Activated B cell treated with CpG ODN at 0.5 μM for 24 hours (primary cell): ENCODE results near the gene SPTLC3. TPM values are rescaled to one million over a fixed set of nuclear protein-coding genes. Genes with fewer than 3 reads are reported as not detected.

Experiments
- ATAC-seq: fragments of 200-7000 bp; cut with Tn5 transposase; one replicate; pipeline ENCODE4 v1.10.0; 2021; ENCODE audit warnings: low read depth, mild to moderate bottlenecking, moderate library complexity
- CTCF ChIA-PET: fragments of 350-600 bp; sonication (Branson Sonifier 250); formaldehyde crosslinking; loops from one replicate; lab custom pipeline; 2021; ENCODE audit warnings: antibody characterized with exemption; lab: Charles Lee
- POLR2A ChIA-PET: fragments of 350-600 bp; sonication (Branson Sonifier 250); formaldehyde crosslinking; loops from one replicate; lab custom pipeline; 2021; ENCODE audit warnings: antibody characterized with exemption; lab: Charles Lee
- DNase-seq: peaks from one replicate; pipeline ENCODE4 v3.0.0; 2022
- H3K27ac Mint-ChIP-seq: one replicate; pipeline ENCODE4 v1.8.0; 2020; ENCODE audit warnings: mixed read lengths
- H3K27me3 Mint-ChIP-seq: one replicate; pipeline ENCODE4 v1.8.0; 2021; ENCODE audit warnings: mixed read lengths
- H3K36me3 Mint-ChIP-seq: one replicate; pipeline ENCODE4 v1.8.0; 2021; ENCODE audit warnings: low read depth, mixed read lengths
- H3K4me1 Mint-ChIP-seq: one replicate; pipeline ENCODE4 v1.8.0; 2021; ENCODE audit warnings: mixed read lengths
- H3K4me3 Mint-ChIP-seq: one replicate; pipeline ENCODE4 v1.8.0; 2020; ENCODE audit warnings: mild to moderate bottlenecking, mixed read lengths
- H3K9me3 Mint-ChIP-seq: one replicate; pipeline ENCODE4 v1.8.0; 2020; ENCODE audit warnings: mixed read lengths
- CTCF ChIP-seq: fragments of 200-600 bp; IDR thresholded peaks from one replicate; pipeline ENCODE4 v1.8.0; 2022; ENCODE audit warnings: antibody characterized with exemption, mild to moderate bottlenecking
- intact Hi-C: fragments of 100-400 bp; cut with micrococcal nuclease; formaldehyde crosslinking; loops from one replicate; pipeline ENCODE4 v1.15.1; 2024
- total RNA-seq: library from RNA; stranded (reverse); gene quantifications from 2 replicates; pipeline ENCODE4 v1.2.3, GENCODE V29; 2022

The SPTLC3 gene
- total RNA-seq, 1 donor from 2014 or later = not detected

GRCh38 chr20:13205425-13205824 lies 196.7 kb downstream of the SPTLC3 start:
- POLR2A ChIA-PET = no interaction called here
- no peak overlapping the region for H3K27ac Mint-ChIP-seq
- no peak overlapping the region for H3K4me3 Mint-ChIP-seq
- no peaks in the 10 kb centered on the region for H3K36me3 Mint-ChIP-seq
- no peak for TF ChIP-seq CTCF
- intact Hi-C loops = no loop called here
- no peak for ATAC-seq
- DNase-seq = no peak
- CTCF ChIA-PET = no interaction called here
- H3K9me3 Mint-ChIP-seq = no peaks in the 10 kb centered on the region
- H3K27me3 Mint-ChIP-seq = peaks cover 22% of the 10 kb centered on the region
- H3K4me1 Mint-ChIP-seq = no peaks in the 10 kb centered on the region

GRCh38 chr20:13205848-13206434 lies 197.2 kb downstream of the SPTLC3 start:
- Mint-ChIP-seq H3K27ac (no peak overlapping the region), H3K4me3 (no peak overlapping the region), H3K4me1 (no peaks in the 10 kb centered on the region), H3K27me3 (peaks cover 20% of the 10 kb centered on the region), H3K9me3 (no peaks in the 10 kb centered on the region), H3K36me3 (no peaks in the 10 kb centered on the region)
- POLR2A ChIA-PET = no interaction called here
- DNase-seq (no peak), ATAC-seq (no peak)
- no peak for TF ChIP-seq CTCF
- intact Hi-C loops = no loop called here
- CTCF ChIA-PET = no interaction called here

GRCh38 chr20:13207016-13207415 lies 198.2 kb downstream of the SPTLC3 start:
- ATAC-seq = no peak
- TF ChIP-seq CTCF = no peak

GRCh38 chr20:13211956-13212618 lies 203.3 kb downstream of the SPTLC3 start:
- ChIA-PET CTCF (no interaction called here), POLR2A (no interaction called here)
- no peaks in the 10 kb centered on the region for H3K9me3 Mint-ChIP-seq
- H3K27me3 Mint-ChIP-seq = peaks cover 15% of the 10 kb centered on the region
- no peak overlapping the region for H3K4me3 Mint-ChIP-seq
- ATAC-seq (no peak), DNase-seq (no peak)
- no peaks in the 10 kb centered on the region for H3K36me3 Mint-ChIP-seq
- no peak overlapping the region for H3K27ac Mint-ChIP-seq
- TF ChIP-seq CTCF = no peak
- intact Hi-C loops = no loop called here
- H3K4me1 Mint-ChIP-seq = no peaks in the 10 kb centered on the region

More at GRCh38 chr20:13207016-13207415, 198.2 kb downstream of the SPTLC3 start:
- peaks cover 16% of the 10 kb centered on the region for H3K27me3 Mint-ChIP-seq
- no peaks in the 10 kb centered on the region for H3K36me3 Mint-ChIP-seq
- no peak overlapping the region for H3K27ac Mint-ChIP-seq
- H3K9me3 Mint-ChIP-seq = no peaks in the 10 kb centered on the region
- CTCF ChIA-PET = no interaction called here
- no peaks in the 10 kb centered on the region for H3K4me1 Mint-ChIP-seq
- POLR2A ChIA-PET = no interaction called here
- DNase-seq = no peak
- intact Hi-C loops = no loop called here
- H3K4me3 Mint-ChIP-seq = no peak overlapping the region

- intact Hi-C loops = no loop called here
- no peak for TF ChIP-seq CTCF
- Mint-ChIP-seq H3K27me3 (peaks cover 20% of the 10 kb centered on the region), H3K4me3 (no peak overlapping the region), H3K36me3 (no peaks in the 10 kb centered on the region), H3K27ac (no peak overlapping the region), H3K9me3 (no peaks in the 10 kb centered on the region), H3K4me1 (no peaks in the 10 kb centered on the region)
- ATAC-seq = no peak
- no peak for DNase-seq
- ChIA-PET CTCF (no interaction called here), POLR2A (no interaction called here)
Measured at GRCh38 chr20:13212750-13213149, 204.0 kb downstream of the SPTLC3 start.
